SKM-1 treated with dmso at 0.1 percent for 144 hours (cell line): ENCODE data around the gene CES4A.
"Not testable (repeated sequence)": the region's sequence is repeated elsewhere in the genome, so short reads cannot be mapped to it uniquely, and the experiment has no call there.

ENCODE experiments used
- DNase-seq: peaks from one replicate; lab custom pipeline; 2025; ENCODE audit not compliant: unreplicated experiment; lab: John Stamatoyannopoulos, UW

CES4A gene

DNA sequence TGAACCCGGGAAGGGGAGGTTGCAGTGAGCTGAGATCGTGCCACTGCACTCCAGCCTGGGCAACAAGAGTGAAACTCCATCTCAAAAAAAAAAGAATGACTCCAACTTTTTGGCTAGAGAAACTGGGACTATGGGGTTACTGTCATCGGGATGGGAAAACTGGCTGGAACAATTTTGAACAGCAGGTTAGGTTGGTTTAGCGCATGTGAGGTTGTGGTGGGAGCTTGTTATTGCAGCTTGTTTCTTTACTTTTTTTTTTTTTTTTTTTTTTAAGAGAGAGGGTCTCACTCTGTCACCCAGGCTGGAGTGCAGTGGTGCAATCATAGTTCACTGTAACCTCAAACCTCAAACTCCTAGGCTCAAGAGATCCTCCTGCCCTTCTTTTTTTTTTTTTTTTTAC is 53.1 kb downstream of the CES4A start:
- not testable (repeated sequence) for DNase-seq

DNA sequence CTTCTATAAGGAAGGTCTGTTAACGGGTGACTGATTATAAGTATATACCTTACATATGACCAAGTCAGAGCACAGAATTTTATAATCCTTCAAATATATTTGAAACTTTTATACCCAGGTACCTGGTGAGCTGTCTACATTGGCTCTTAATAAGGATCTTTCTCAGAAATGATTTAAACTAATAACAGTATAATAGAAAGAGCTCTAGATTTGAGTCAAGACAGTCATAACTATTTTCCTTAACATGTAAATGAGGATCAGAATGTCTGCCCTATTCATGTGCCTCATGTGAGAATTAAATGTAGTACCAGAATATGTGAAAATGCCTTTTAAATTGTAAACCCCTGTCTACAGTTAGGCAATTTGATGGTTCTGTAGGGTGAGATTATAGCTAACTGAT is 55.0 kb downstream of the CES4A start:
- no peak for DNase-seq

DNA sequence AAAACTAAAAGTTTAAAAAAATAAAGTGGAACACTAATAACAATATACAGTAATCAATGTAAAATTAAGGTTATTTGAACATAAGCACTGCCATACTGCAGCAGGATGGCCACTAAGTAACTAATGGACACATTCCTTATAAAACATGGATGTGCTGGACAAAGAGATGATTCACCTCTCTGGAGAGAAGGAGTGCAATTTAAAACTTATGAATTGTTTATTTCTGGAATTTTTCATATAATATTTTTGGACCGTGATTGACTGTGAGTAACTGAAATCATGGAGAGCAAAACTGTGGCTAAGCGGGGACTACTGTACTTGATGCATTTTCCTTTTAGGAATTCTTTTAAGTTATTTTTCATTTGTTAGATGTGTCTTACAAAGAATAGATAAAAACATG is 62.4 kb downstream of the CES4A start:
- DNase-seq: no peak

DNA sequence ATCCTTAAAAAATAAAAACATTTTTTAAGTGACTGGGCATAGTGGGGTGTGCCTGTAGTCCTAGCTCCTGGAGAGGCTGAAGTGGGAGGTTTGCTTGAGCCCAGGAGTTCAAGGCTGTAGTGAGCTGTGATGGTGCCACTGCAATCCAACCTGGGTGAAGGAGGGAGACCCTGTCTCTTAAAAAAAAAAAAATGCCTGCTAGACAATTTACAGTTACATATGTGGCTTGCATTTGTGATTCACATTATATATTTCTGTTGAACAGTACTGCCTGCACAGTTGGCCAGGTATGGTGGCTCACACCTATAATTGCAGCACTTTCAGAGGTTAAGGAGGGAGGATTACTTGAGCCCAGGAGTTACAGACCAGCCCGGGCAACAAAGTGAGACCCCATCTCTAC is 64.0 kb downstream of the CES4A start:
- DNase-seq: no peak

DNA sequence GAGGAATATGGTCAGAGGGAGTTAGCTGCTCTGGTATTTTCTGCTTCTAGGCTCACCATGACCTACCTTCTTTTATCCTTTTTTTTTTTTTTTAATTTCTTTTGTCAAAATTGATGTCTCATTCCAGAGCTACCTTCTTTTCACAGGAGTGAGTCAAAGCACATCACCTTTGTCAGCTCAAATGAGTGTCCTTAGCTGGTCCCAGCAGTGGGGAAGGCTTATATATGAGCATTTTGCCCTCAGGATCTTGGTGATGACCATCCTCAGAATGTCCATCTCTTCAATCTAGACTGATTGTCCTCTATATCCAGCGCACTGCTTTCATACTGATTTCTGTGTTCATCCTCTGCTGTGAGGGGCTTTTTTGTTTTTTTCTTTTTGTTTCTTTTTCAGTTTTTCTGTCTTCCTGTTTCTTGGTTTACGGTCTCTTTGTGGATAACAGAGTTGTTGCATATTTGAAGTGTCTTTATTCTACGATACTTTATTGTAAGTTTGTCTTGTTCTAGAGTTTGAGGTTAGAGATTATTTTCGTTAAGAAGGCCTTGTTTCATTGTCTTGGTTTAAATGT is 65.5 kb downstream of the CES4A start:
- DNase-seq: no peak

DNA sequence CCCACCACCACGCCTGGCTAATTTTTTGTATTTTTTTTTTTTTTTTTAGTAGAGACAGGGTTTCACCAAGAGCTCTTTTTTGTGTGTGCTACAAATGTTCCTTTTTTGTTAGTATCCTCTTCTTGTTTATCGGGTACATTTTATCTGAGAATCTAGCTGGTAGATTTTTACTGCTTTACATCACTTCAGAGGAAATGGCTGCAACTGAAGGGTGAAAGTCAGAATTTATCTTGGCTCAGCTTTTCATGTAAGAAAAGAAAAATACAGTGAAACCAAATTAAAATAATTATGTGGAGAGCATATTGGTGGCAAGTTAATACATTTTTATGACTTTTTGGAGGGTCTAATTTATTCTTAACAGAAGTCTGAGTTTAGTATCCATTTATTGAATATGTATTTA is 66.5 kb downstream of the CES4A start:
- DNase-seq: no peak

DNA sequence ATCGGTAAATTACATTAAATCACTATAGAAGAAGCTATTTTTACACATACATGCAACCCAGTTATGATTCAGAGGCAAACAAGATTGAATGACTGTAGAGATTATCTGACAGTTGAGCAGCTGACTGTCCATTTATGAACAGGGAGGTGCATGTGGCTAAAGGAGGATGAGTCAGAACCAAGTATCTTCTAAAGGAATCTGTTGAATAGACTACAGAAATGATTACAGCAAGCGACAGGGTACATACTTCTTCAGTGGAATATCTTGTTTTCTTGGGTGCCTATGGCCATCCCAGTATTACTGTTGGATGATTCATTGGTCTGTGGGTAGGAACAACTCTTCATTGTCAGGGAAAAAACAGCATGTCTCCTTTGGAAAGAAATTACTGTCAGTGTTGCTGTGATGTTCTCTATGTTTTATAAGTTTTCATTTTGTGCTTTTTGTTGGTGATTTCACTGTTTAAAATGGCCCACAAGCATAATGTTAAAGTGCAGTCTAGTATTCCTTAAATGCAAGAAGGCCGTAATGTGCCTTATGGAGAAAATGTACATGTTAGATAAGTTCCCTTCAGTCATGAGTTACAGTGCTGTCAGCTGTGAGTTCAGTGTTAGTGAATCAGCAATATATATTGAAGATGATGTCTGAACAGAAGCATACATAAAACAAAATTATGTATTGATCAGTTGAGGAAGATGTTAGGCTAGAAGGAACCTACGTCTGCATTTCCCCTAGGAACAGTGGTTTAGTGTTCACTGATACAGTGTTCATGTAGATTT is 67.5 kb downstream of the CES4A start:
- no peak for DNase-seq
